ENCODE measurements around the gene RNF144A.

DNA sequence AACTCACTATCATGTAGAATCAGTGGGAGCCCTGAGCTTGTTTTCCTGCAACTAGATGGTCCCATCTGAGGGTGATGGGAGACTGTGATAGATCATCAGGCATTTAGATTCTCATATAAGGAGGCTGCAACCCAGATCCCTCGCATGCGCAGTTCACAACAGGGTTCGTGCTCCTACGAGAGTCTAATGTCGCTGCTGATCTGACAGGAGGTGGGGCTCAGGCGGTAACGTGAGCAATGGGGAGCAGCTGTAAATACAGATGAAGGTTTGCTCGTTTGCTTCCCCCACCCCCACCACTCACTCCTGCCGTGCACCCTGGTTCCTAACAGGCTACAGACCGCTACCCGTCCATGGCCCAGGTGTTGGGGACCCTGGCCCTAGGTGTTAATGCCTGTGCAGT is 113.6 kb downstream of the RNF144A start:
- TF ChIP-seq, protein P1, sequence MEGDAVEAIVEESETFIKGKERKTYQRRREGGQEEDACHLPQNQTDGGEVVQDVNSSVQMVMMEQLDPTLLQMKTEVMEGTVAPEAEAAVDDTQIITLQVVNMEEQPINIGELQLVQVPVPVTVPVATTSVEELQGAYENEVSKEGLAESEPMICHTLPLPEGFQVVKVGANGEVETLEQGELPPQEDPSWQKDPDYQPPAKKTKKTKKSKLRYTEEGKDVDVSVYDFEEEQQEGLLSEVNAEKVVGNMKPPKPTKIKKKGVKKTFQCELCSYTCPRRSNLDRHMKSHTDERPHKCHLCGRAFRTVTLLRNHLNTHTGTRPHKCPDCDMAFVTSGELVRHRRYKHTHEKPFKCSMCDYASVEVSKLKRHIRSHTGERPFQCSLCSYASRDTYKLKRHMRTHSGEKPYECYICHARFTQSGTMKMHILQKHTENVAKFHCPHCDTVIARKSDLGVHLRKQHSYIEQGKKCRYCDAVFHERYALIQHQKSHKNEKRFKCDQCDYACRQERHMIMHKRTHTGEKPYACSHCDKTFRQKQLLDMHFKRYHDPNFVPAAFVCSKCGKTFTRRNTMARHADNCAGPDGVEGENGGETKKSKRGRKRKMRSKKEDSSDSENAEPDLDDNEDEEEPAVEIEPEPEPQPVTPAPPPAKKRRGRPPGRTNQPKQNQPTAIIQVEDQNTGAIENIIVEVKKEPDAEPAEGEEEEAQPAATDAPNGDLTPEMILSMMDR (IDR thresholded peaks at IDR 0.05), result no peak
- TF ChIP-seq POLR2A (IDR thresholded peaks at IDR 0.05), result no peak
